ENCODE data around the gene RABGGTA. TPM values are rescaled to one million over a fixed set of nuclear protein-coding genes. Genes with fewer than 3 reads are reported as not detected.

The RABGGTA gene
- total and polyA plus RNA-seq, 10 of the 15 experiments (the other 5 are each of a cell fraction or from before 2014, with no cell fraction given), result 19.1 to 75.6 (median 46.9) TPM

GRCh38 chr14:24216345-24216699 is 55.1 kb downstream of the RABGGTA start:
- no peak overlapping the region for H3K4me3 ChIP-seq

More at GRCh38 chr14:24216345-24216699, 55.1 kb downstream of the RABGGTA start:
- ChIA-PET RAD21 (ENCODE audit: unreplicated experiment) (interaction anchor here (0.7 to 3.6 kb wide), 14 partner anchors 12 to 150 kb away, joined by 3 to 23 read pairs (median 6); partner anchors contain the start of genes CIDEB, DHRS1, EMC9 and NOP9), SMC1A (ENCODE audit: uncharacterized antibody, unreplicated experiment) (interaction anchor here (0.8 to 2.6 kb wide), 9 partner anchors 19 to 136 kb away, joined by 3 to 17 read pairs (median 5); partner anchors contain the start of genes CIDEB, IRF9 and TINF2), POLR2A (interaction anchor here (0.9 to 3.6 kb wide), 10 partner anchors 12 to 83 kb away, joined by 3 to 18 read pairs (median 6); partner anchors contain the start of genes DHRS1, IRF9, NOP9 and PSME2), CTCF (interaction anchor here (0.7 to 6.3 kb wide), 20 partner anchors 8 to 108 kb away, joined by 3 to 54 read pairs (median 5); partner anchors contain the start of genes CIDEB, DCAF11, DHRS1 and IRF9)
- H3K79me2 ChIP-seq (ENCODE audit: control insufficient read depth, insufficient read depth, low read length), result peaks cover 20% of the 10 kb centered on the region
- no peaks in the 10 kb centered on the region for H3K27me3 ChIP-seq (replicated peaks in 1 of 2; ENCODE audit: control insufficient read depth in 2 of 2, insufficient read depth in 2 of 2, low read length in 1 of 2)
- H3K36me3 ChIP-seq (ENCODE audit: control insufficient read depth in 2 of 2, insufficient read depth in 2 of 2, low read length in 1 of 2), result peaks cover 2 to 15% of the 10 kb centered on the region in 2 experiments
- H3K9ac ChIP-seq (ENCODE audit: control insufficient read depth, insufficient read depth, low read length), result peak overlapping the region; percentile 85; the same call in 1 of the 2 replicates
- 61% methylated on average over 2 of the region's 2 CpGs for WGBS (ENCODE audit: insufficient coverage, insufficient replicate concordance, low lambda C conversion rate, missing lambda C conversion rate)
- no TSS peak for BruUV-seq (replicated peaks)
- H3K4me2 ChIP-seq (ENCODE audit: control insufficient read depth, insufficient read depth), result peak overlapping the region; percentile 75
- TF ChIP-seq ASH2L (IDR thresholded peaks at IDR 0.05; ENCODE audit: borderline replicate concordance, low read depth) (no peak), ZNF207 (IDR thresholded peaks at IDR 0.05; ENCODE audit: borderline replicate concordance) (no peak), ZNF622 (IDR thresholded peaks at IDR 0.05) (no peak), STAT1 (conservative IDR thresholded peaks at IDR 0.05) (no peak), HSF1 (IDR thresholded peaks at IDR 0.05; ENCODE audit: low read depth, low read length) (no peak), GABPA (IDR thresholded peaks at IDR 0.05; ENCODE audit: low read depth) (no peak), FOXM1 (IDR thresholded peaks at IDR 0.05; ENCODE audit: low read depth, low read length) (no peak), HDGF (IDR thresholded peaks at IDR 0.05) (no peak)
- no peaks in the 10 kb centered on the region for H3K9me3 ChIP-seq (replicated peaks; ENCODE audit: control insufficient read depth, insufficient read depth, low read length)
- in situ Hi-C loops (cut with MboI), result no loop called here
- H4K20me1 ChIP-seq (ENCODE audit: control insufficient read depth, insufficient read depth), result no peaks in the 10 kb centered on the region
- no peak overlapping the region for H3K27ac ChIP-seq (ENCODE audit: control insufficient read depth, insufficient read depth)
- intact Hi-C loops (cut with micrococcal nuclease; ENCODE audit: unreplicated experiment), result loop anchor here (1.0 to 10.0 kb wide), 4 partner anchors 26 to 202 kb away; partner anchors contain the start of genes RABGGTA and TINF2
- H3K4me1 ChIP-seq (ENCODE audit: control insufficient read depth, insufficient read depth, low read length), result peaks cover 15% of the 10 kb centered on the region
- H2AFZ ChIP-seq (ENCODE audit: control insufficient read depth, low read depth, low read length), result no peak overlapping the region
- FAIRE-seq, result no peak
- no peak for ATAC-seq
- no peak for DNase-seq (ENCODE audit: low read depth, low spot score)

Small RNA genes lying within 50 kb of the gene (small RNA-seq; reads per million reads assigned to genes)
- gene MDP1, result 0.20 reads per million

Other genes starting within 250 kb of the RABGGTA start
Only the 7 nearest of the 34 such genes appear.
- 61.9 and 62.4 TPM in 2 replicates for gene GMPR2, start 38.7 kb downstream of the RABGGTA start, total RNA-seq (2014; rRNA removed)
- 58.6 and 61.0 TPM in 2 replicates for gene GMPR2, start 38.7 kb downstream of the RABGGTA start, total RNA-seq (2014; rRNA removed; fragmentation: Illumina TruSeq; extraction: Trizol)
- gene GMPR2, start 38.7 kb downstream of the RABGGTA start, total RNA-seq (2021), result 54.7 and 59.8 TPM in 2 replicates
- 57.3 and 80.3 TPM in 2 replicates for gene GMPR2, start 38.7 kb downstream of the RABGGTA start, polyA plus RNA-seq (2011; rRNA removed)
- 65.9 and 97.8 TPM in 2 replicates for gene GMPR2, start 38.7 kb downstream of the RABGGTA start, polyA plus RNA-seq (2014; fragmentation: Illumina TruSeq; extraction: Trizol)
- gene GMPR2, start 38.7 kb downstream of the RABGGTA start, polyA plus RNA-seq (2014; fragmentation: Nextera tagmentation; extraction: Ambion mirVana), result 10 to 100 TPM; 67.0 to 67.9 TPM
- gene GMPR2, start 38.7 kb downstream of the RABGGTA start, polyA plus RNA-seq (2014; rRNA removed), result 40.1 and 55.1 TPM in 2 replicates
- gene GMPR2, start 38.7 kb downstream of the RABGGTA start, polyA plus RNA-seq (2016; fragmentation: Nextera tagmentation; extraction: Ambion mirVana), result 10 to 100 TPM; 56.0 to 59.6 TPM
- gene TINF2, start 29.0 kb downstream of the RABGGTA start, total RNA-seq (2014; rRNA removed), result 50.9 and 52.5 TPM in 2 replicates
- 56.5 and 57.9 TPM in 2 replicates for gene TINF2, start 29.0 kb downstream of the RABGGTA start, total RNA-seq (2014; rRNA removed; fragmentation: Illumina TruSeq; extraction: Trizol)
- 66.6 and 69.5 TPM in 2 replicates for gene TINF2, start 29.0 kb downstream of the RABGGTA start, total RNA-seq (2021)
- gene TINF2, start 29.0 kb downstream of the RABGGTA start, polyA plus RNA-seq (2011; rRNA removed), result 47.5 and 55.8 TPM in 2 replicates
- gene TINF2, start 29.0 kb downstream of the RABGGTA start, polyA plus RNA-seq (2014; fragmentation: Illumina TruSeq; extraction: Trizol), result 71.1 and 71.8 TPM in 2 replicates
- 10 to 100 TPM; 27.8 to 58.8 TPM for gene TINF2, start 29.0 kb downstream of the RABGGTA start, polyA plus RNA-seq (2014; fragmentation: Nextera tagmentation; extraction: Ambion mirVana)
- gene TINF2, start 29.0 kb downstream of the RABGGTA start, polyA plus RNA-seq (2014; rRNA removed), result 46.8 and 48.9 TPM in 2 replicates
- 10 to 100 TPM; 77.2 to 77.8 TPM for gene TINF2, start 29.0 kb downstream of the RABGGTA start, polyA plus RNA-seq (2016; fragmentation: Nextera tagmentation; extraction: Ambion mirVana)
- gene TGM1, start 8.4 kb downstream of the RABGGTA start, total RNA-seq (2014; rRNA removed), result 3.5 and 4.8 TPM in 2 replicates
- 1.6 and 1.7 TPM in 2 replicates for gene TGM1, start 8.4 kb downstream of the RABGGTA start, total RNA-seq (2014; rRNA removed; fragmentation: Illumina TruSeq; extraction: Trizol)
- gene TGM1, start 8.4 kb downstream of the RABGGTA start, total RNA-seq (2021), result 4.6 and 5.9 TPM in 2 replicates
- gene TGM1, start 8.4 kb downstream of the RABGGTA start, polyA plus RNA-seq (2011; rRNA removed), result 1.3 and 1.9 TPM in 2 replicates
- gene TGM1, start 8.4 kb downstream of the RABGGTA start, polyA plus RNA-seq (2014; fragmentation: Illumina TruSeq; extraction: Trizol), result 0.79 and 3.9 TPM in 2 replicates
- under 1 TPM; 0.05 to 0.18 TPM for gene TGM1, start 8.4 kb downstream of the RABGGTA start, polyA plus RNA-seq (2014; fragmentation: Nextera tagmentation; extraction: Ambion mirVana)
- gene TGM1, start 8.4 kb downstream of the RABGGTA start, polyA plus RNA-seq (2014; rRNA removed), result 4.4 and 6.0 TPM in 2 replicates
- 1 to 10 TPM in 1 of 2 experiments, under 1 TPM in 1; 0.63 to 1.3 TPM for gene TGM1, start 8.4 kb downstream of the RABGGTA start, polyA plus RNA-seq (2016; fragmentation: Nextera tagmentation; extraction: Ambion mirVana)
- 14.0 and 17.6 TPM in 2 replicates for gene DHRS1, start 28.2 kb upstream of the RABGGTA start, total RNA-seq (2014; rRNA removed)
- gene DHRS1, start 28.2 kb upstream of the RABGGTA start, total RNA-seq (2014; rRNA removed; fragmentation: Illumina TruSeq; extraction: Trizol), result 12.1 and 12.6 TPM in 2 replicates
- gene DHRS1, start 28.2 kb upstream of the RABGGTA start, total RNA-seq (2021), result 23.3 and 26.8 TPM in 2 replicates
- gene DHRS1, start 28.2 kb upstream of the RABGGTA start, polyA plus RNA-seq (2011; rRNA removed), result 12.6 and 16.0 TPM in 2 replicates
- gene DHRS1, start 28.2 kb upstream of the RABGGTA start, polyA plus RNA-seq (2014; fragmentation: Illumina TruSeq; extraction: Trizol), result 16.9 and 26.1 TPM in 2 replicates
- gene DHRS1, start 28.2 kb upstream of the RABGGTA start, polyA plus RNA-seq (2014; fragmentation: Nextera tagmentation; extraction: Ambion mirVana), result 10 to 100 TPM; 44.6 to 45.0 TPM
- 25.3 and 29.2 TPM in 2 replicates for gene DHRS1, start 28.2 kb upstream of the RABGGTA start, polyA plus RNA-seq (2014; rRNA removed)
- 10 to 100 TPM; 30.4 to 32.5 TPM for gene DHRS1, start 28.2 kb upstream of the RABGGTA start, polyA plus RNA-seq (2016; fragmentation: Nextera tagmentation; extraction: Ambion mirVana)
- 33.1 and 33.4 TPM in 2 replicates for gene NOP9, start 28.3 kb upstream of the RABGGTA start, total RNA-seq (2014; rRNA removed)
- 24.2 and 25.4 TPM in 2 replicates for gene NOP9, start 28.3 kb upstream of the RABGGTA start, total RNA-seq (2014; rRNA removed; fragmentation: Illumina TruSeq; extraction: Trizol)
- gene NOP9, start 28.3 kb upstream of the RABGGTA start, total RNA-seq (2021), result 36.8 and 43.9 TPM in 2 replicates
- gene NOP9, start 28.3 kb upstream of the RABGGTA start, polyA plus RNA-seq (2011; rRNA removed), result 11.4 and 17.0 TPM in 2 replicates
- 28.6 and 28.8 TPM in 2 replicates for gene NOP9, start 28.3 kb upstream of the RABGGTA start, polyA plus RNA-seq (2014; fragmentation: Illumina TruSeq; extraction: Trizol)
- 1 to 10 TPM; 2.4 to 3.4 TPM for gene NOP9, start 28.3 kb upstream of the RABGGTA start, polyA plus RNA-seq (2014; fragmentation: Nextera tagmentation; extraction: Ambion mirVana)
- 23.6 and 26.1 TPM in 2 replicates for gene NOP9, start 28.3 kb upstream of the RABGGTA start, polyA plus RNA-seq (2014; rRNA removed)
- gene NOP9, start 28.3 kb upstream of the RABGGTA start, polyA plus RNA-seq (2016; fragmentation: Nextera tagmentation; extraction: Ambion mirVana), result 1 to 10 TPM; 4.9 to 6.1 TPM
- 4.1 and 5.5 TPM in 2 replicates for gene CIDEB, start 36.4 kb upstream of the RABGGTA start, total RNA-seq (2014; rRNA removed)
- gene CIDEB, start 36.4 kb upstream of the RABGGTA start, total RNA-seq (2014; rRNA removed; fragmentation: Illumina TruSeq; extraction: Trizol), result 2.5 and 2.7 TPM in 2 replicates
- 5.1 and 5.5 TPM in 2 replicates for gene CIDEB, start 36.4 kb upstream of the RABGGTA start, total RNA-seq (2021)
- gene CIDEB, start 36.4 kb upstream of the RABGGTA start, polyA plus RNA-seq (2011; rRNA removed), result 0.19 and 0.34 TPM in 2 replicates
- gene CIDEB, start 36.4 kb upstream of the RABGGTA start, polyA plus RNA-seq (2014; fragmentation: Illumina TruSeq; extraction: Trizol), result 5.2 and 5.7 TPM in 2 replicates
- 1 to 10 TPM in 1 of 2 experiments, under 1 TPM in 1; 0.82 to 2.3 TPM for gene CIDEB, start 36.4 kb upstream of the RABGGTA start, polyA plus RNA-seq (2014; fragmentation: Nextera tagmentation; extraction: Ambion mirVana)
- gene CIDEB, start 36.4 kb upstream of the RABGGTA start, polyA plus RNA-seq (2014; rRNA removed), result 5.4 and 6.3 TPM in 2 replicates
- gene CIDEB, start 36.4 kb upstream of the RABGGTA start, polyA plus RNA-seq (2016; fragmentation: Nextera tagmentation; extraction: Ambion mirVana), result 1 to 10 TPM; 3.1 to 3.3 TPM
- gene LTB4R2, start 38.5 kb upstream of the RABGGTA start, total RNA-seq (2014; rRNA removed), result 7.8 and 10.0 TPM in 2 replicates
- 2.6 and 2.8 TPM in 2 replicates for gene LTB4R2, start 38.5 kb upstream of the RABGGTA start, total RNA-seq (2014; rRNA removed; fragmentation: Illumina TruSeq; extraction: Trizol)
- 8.9 and 13.0 TPM in 2 replicates for gene LTB4R2, start 38.5 kb upstream of the RABGGTA start, total RNA-seq (2021)
- gene LTB4R2, start 38.5 kb upstream of the RABGGTA start, polyA plus RNA-seq (2011; rRNA removed), result 2.4 and 2.5 TPM in 2 replicates
- gene LTB4R2, start 38.5 kb upstream of the RABGGTA start, polyA plus RNA-seq (2014; fragmentation: Illumina TruSeq; extraction: Trizol), result 3.0 and 3.3 TPM in 2 replicates
- under 1 TPM; 0.06 to 0.09 TPM for gene LTB4R2, start 38.5 kb upstream of the RABGGTA start, polyA plus RNA-seq (2014; fragmentation: Nextera tagmentation; extraction: Ambion mirVana)
- 16.0 and 17.8 TPM in 2 replicates for gene LTB4R2, start 38.5 kb upstream of the RABGGTA start, polyA plus RNA-seq (2014; rRNA removed)
- 1 to 10 TPM in 1 of 2 experiments, under 1 TPM in 1; 0.96 to 1.2 TPM for gene LTB4R2, start 38.5 kb upstream of the RABGGTA start, polyA plus RNA-seq (2016; fragmentation: Nextera tagmentation; extraction: Ambion mirVana)

Data from GM12878 (cell line).